ENCODE results near the gene IRF2BP2. TPM values are rescaled to one million over a fixed set of nuclear protein-coding genes. Genes with fewer than 3 reads are reported as not detected.

The IRF2BP2 gene
- total RNA-seq, 2 donors from 2014 or later, result 82.7 to 83.3 TPM

GRCh38 chr1:234579967-234580366, 30.0 kb downstream of the IRF2BP2 start:
- intact Hi-C loops (cut with DNase I), result no loop called here
- H3K27ac ChIP-seq, result no peak overlapping the region
- H3K36me3 ChIP-seq (replicated peaks in 1 of 2; ENCODE audit: insufficient read depth in 1 of 2, low read depth in 2 of 2), result no peaks in the 10 kb centered on the region
- no peak for TF ChIP-seq POLR2A (IDR thresholded peaks at IDR 0.05)
- TF ChIP-seq, protein P1, sequence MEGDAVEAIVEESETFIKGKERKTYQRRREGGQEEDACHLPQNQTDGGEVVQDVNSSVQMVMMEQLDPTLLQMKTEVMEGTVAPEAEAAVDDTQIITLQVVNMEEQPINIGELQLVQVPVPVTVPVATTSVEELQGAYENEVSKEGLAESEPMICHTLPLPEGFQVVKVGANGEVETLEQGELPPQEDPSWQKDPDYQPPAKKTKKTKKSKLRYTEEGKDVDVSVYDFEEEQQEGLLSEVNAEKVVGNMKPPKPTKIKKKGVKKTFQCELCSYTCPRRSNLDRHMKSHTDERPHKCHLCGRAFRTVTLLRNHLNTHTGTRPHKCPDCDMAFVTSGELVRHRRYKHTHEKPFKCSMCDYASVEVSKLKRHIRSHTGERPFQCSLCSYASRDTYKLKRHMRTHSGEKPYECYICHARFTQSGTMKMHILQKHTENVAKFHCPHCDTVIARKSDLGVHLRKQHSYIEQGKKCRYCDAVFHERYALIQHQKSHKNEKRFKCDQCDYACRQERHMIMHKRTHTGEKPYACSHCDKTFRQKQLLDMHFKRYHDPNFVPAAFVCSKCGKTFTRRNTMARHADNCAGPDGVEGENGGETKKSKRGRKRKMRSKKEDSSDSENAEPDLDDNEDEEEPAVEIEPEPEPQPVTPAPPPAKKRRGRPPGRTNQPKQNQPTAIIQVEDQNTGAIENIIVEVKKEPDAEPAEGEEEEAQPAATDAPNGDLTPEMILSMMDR (IDR thresholded peaks at IDR 0.05), result peak in 4 of 7 experiments; percentile 14 to 47 (median 22)
- no peaks in the 10 kb centered on the region for H3K9me3 ChIP-seq
- H3K27me3 ChIP-seq, result no peaks in the 10 kb centered on the region
- H3K4me1 ChIP-seq, result peaks cover 11% of the 10 kb centered on the region
- H3K4me3 ChIP-seq, result no peak overlapping the region
- DNase-seq (no peak), ATAC-seq (no peak)

GRCh38 chr1:234578735-234579134, 31.2 kb downstream of the IRF2BP2 start:
- intact Hi-C loops (cut with DNase I), result no loop called here
- no peak for DNase-seq
- Histone ChIP-seq H3K4me1 (peaks cover 7% of the 10 kb centered on the region), H3K27ac (no peak overlapping the region), H3K27me3 (no peaks in the 10 kb centered on the region), H3K36me3 (replicated peaks in 1 of 2; ENCODE audit: insufficient read depth in 1 of 2, low read depth in 2 of 2) (no peaks in the 10 kb centered on the region), H3K4me3 (no peak overlapping the region), H3K9me3 (no peaks in the 10 kb centered on the region)
- ATAC-seq, result no peak
- TF ChIP-seq, protein P1 (IDR thresholded peaks at IDR 0.05), result no peak
- no peak for TF ChIP-seq POLR2A (IDR thresholded peaks at IDR 0.05)
- WGBS, 2 donors, result 90 to 96% methylated on average over 8 of the region's 8 CpGs

DNA sequence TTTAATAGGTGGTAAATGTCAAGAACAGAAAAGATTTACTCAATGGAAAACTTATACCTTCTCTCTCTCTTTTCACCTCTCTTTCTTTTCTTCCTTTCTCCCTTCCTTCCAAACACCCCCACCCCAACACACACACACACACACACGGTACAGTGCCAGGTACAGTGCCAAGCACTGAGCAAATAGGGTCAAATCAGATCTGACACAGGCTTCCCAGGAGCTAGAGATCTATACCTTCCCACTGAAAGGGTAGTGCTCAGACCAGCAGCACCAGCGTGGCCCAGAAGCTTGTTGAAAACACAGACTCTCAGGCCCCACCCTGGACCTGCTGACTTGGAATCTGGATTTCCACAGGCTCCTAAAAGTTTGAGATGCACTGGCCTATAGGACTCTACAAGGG, 31.9 kb downstream of the IRF2BP2 start:
- TF ChIP-seq, protein P1 (IDR thresholded peaks at IDR 0.05), result no peak
- TF ChIP-seq POLR2A (IDR thresholded peaks at IDR 0.05), result no peak
- H3K4me1 ChIP-seq, result peaks cover 5% of the 10 kb centered on the region
- intact Hi-C loops (cut with DNase I), result no loop called here
- ATAC-seq, result peak; percentile 40
- no peaks in the 10 kb centered on the region for H3K36me3 ChIP-seq (replicated peaks in 1 of 2; ENCODE audit: insufficient read depth in 1 of 2, low read depth in 2 of 2)
- no peak overlapping the region for H3K27ac ChIP-seq
- H3K9me3 ChIP-seq, result no peaks in the 10 kb centered on the region
- peak in 1 of 4 donors; percentile 31 for DNase-seq
- H3K27me3 ChIP-seq, result no peaks in the 10 kb centered on the region
- no peak overlapping the region for H3K4me3 ChIP-seq
- 25 to 34% methylated on average over 2 of the region's 2 CpGs for WGBS, 2 donors

DNA sequence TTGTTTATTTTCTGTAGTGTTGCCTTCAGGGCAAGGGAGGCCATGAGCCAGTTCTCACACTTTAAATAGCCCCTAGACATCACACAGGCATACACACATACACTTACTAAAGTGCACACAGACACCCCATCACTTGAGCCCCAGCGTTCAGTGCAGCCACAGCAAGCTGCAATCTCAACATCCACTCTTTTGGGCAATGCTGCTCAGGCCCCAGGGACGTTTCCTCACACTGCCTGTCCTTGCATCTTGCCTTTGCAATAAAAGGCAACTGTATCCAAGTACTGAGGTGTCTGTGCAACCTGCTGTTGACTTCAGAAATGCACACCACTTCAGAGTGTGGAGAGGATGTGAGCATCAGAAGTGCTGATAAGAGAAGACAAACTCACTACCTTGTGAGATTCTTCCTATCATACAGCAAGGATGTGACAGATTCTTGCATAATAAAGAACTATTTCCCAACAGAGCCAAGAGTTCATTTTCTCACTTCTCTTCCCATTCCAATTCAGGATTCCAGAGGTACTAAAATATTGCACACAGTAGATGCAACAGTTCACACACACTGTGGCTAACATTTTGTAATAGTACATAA, 36.2 kb downstream of the IRF2BP2 start:
- H3K9me3 ChIP-seq, result no peaks in the 10 kb centered on the region
- 52 to 64% methylated on average over 2 of the region's 2 CpGs for WGBS, 2 donors
- H3K27ac ChIP-seq, result no peak overlapping the region
- H3K4me1 ChIP-seq, result peaks cover 5% of the 10 kb centered on the region
- TF ChIP-seq, protein P1 (IDR thresholded peaks at IDR 0.05), result no peak
- TF ChIP-seq POLR2A (IDR thresholded peaks at IDR 0.05), result no peak
- no peak for DNase-seq
- no peak overlapping the region for H3K4me3 ChIP-seq
- intact Hi-C loops (cut with DNase I), result no loop called here
- no peaks in the 10 kb centered on the region for H3K27me3 ChIP-seq
- ATAC-seq, result no peak
- H3K36me3 ChIP-seq (replicated peaks in 1 of 2; ENCODE audit: insufficient read depth in 1 of 2, low read depth in 2 of 2), result no peaks in the 10 kb centered on the region

DNA sequence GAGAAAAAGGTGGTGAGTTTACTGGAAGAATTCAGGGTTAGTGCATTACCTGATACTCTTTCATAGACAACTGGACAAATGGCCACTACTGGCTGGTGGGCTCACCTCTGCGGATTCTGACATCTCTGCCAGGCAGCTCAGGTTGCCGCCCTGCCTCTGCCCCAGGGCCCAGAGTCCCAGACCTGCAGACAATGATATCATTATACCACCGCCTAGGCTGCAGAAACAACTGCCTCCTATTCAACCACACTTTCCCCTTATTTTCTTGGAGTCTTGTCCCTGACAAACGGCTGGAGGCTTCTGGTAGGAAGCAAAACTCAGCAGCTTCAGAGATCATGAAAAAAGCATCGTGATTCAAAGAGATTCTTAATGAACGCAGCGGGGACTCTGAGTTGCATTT, 37.0 kb downstream of the IRF2BP2 start:
- DNase-seq (no peak), ATAC-seq (no peak)
- TF ChIP-seq, protein P1 (IDR thresholded peaks at IDR 0.05), result no peak
- no peak for TF ChIP-seq POLR2A (IDR thresholded peaks at IDR 0.05)
- peaks cover 1% of the 10 kb centered on the region for H3K4me1 ChIP-seq
- 81 to 83% methylated on average over 7 of the region's 7 CpGs for WGBS, 2 donors
- no peaks in the 10 kb centered on the region for H3K27me3 ChIP-seq
- intact Hi-C loops (cut with DNase I), result no loop called here
- H3K27ac ChIP-seq, result no peak overlapping the region
- H3K4me3 ChIP-seq, result no peak overlapping the region
- no peaks in the 10 kb centered on the region for H3K9me3 ChIP-seq
- no peaks in the 10 kb centered on the region for H3K36me3 ChIP-seq (replicated peaks in 1 of 2; ENCODE audit: insufficient read depth in 1 of 2, low read depth in 2 of 2)
